NCI-H1048 (cell line): ENCODE data around the gene NPDC1.
A peak's percentile ranks its signal among the peaks of the same experiment; 100 is the strongest.
"Not testable (repeated sequence)": the region's sequence is repeated elsewhere in the genome, so short reads cannot be mapped to it uniquely, and the experiment has no call there.

ENCODE experiments used
- DNase-seq: peaks from one replicate; lab custom pipeline; 2025; lab: John Stamatoyannopoulos, UW

The NPDC1 gene

GRCh38 chr9:137075275-137075775 lies 29.3 kb upstream of the NPDC1 start:
- DNase-seq: no peak

GRCh38 chr9:137074657-137075274 lies 28.8 kb upstream of the NPDC1 start:
- DNase-seq: no peak

- no peak for DNase-seq
Observed at GRCh38 chr9:137073992-137074399, 28.0 kb upstream of the NPDC1 start.

- DNase-seq: no peak
Observed at GRCh38 chr9:137071282-137071681, 25.3 kb upstream of the NPDC1 start.

- DNase-seq: no peak
Observed at GRCh38 chr9:137070906-137071275, 24.9 kb upstream of the NPDC1 start.

- peak; percentile 72 for DNase-seq
Observed at GRCh38 chr9:137070201-137070905, 24.4 kb upstream of the NPDC1 start, which contains the start of gene SAPCD2. SAPCD2 (minus strand) TSS chr9:137070557; CDS start chr9:137070460, 97 bp downstream.

- DNase-seq: no peak
Observed at GRCh38 chr9:137069508-137070091, 23.6 kb upstream of the NPDC1 start.

- DNase-seq: no peak
Observed at GRCh38 chr9:137068539-137069507, 22.8 kb upstream of the NPDC1 start.

- peak; percentile 59 for DNase-seq
Observed at GRCh38 chr9:137067860-137068538, 22.0 kb upstream of the NPDC1 start.

- no peak for DNase-seq
Observed at GRCh38 chr9:137066096-137066861, 20.3 kb upstream of the NPDC1 start.

GRCh38 chr9:137065336-137065967 lies 19.5 kb upstream of the NPDC1 start:
- no peak for DNase-seq

GRCh38 chr9:137064880-137065164 lies 18.8 kb upstream of the NPDC1 start:
- no peak for DNase-seq

- no peak for DNase-seq
Observed at GRCh38 chr9:137064027-137064879, 18.3 kb upstream of the NPDC1 start.

GRCh38 chr9:137063311-137064026 lies 17.5 kb upstream of the NPDC1 start:
- no peak for DNase-seq

- DNase-seq: not testable (repeated sequence)
Observed at GRCh38 chr9:137062798-137063197, 16.8 kb upstream of the NPDC1 start.

GRCh38 chr9:137062384-137062783 lies 16.4 kb upstream of the NPDC1 start:
- DNase-seq: no peak

GRCh38 chr9:137058521-137059234 lies 12.7 kb upstream of the NPDC1 start:
- DNase-seq: no peak

- no peak for DNase-seq
Observed at GRCh38 chr9:137057545-137057944, 11.6 kb upstream of the NPDC1 start.
